Testis (tissue), 3 donors: Measurements from ENCODE around the gene DYTN. TPM values are rescaled to one million over a fixed set of nuclear protein-coding genes. Genes with fewer than 3 reads are reported as not detected.

Experiments used
- DNase-seq: peaks from one replicate; pipeline ENCODE4 v3.0.0-alpha.2; 2019
- H3K27ac ChIP-seq, 2 donors: fragments of 200-600 bp; sonication (generic); one replicate each; pipeline ENCODE4 v1.5.1; 2019
- H3K27me3 ChIP-seq: fragments of 200-600 bp; sonication (generic); one replicate; pipeline ENCODE4 v1.5.1; 2019
- H3K36me3 ChIP-seq: fragments of 200-600 bp; sonication (generic); one replicate; pipeline ENCODE4 v1.5.1; 2017; ENCODE audit warnings: low read depth; ENCODE audit errors: missing control alignments
- H3K4me1 ChIP-seq: fragments of 200-600 bp; sonication (generic); one replicate; pipeline ENCODE4 v1.5.1; 2019
- H3K4me3 ChIP-seq, 2 donors: fragments of 200-600 bp; sonication (generic); one replicate each; pipeline ENCODE4 v1.5.1; 2017 to 2019
- H3K9me3 ChIP-seq: fragments of 200-600 bp; sonication (generic); one replicate; pipeline ENCODE4 v1.5.1; 2017
- POLR2A ChIP-seq: fragments of 450-650 bp; IDR thresholded peaks from one replicate; pipeline ENCODE4 v1.6.1; 2017; ENCODE audit warnings: antibody characterized with exemption, mild to moderate bottlenecking, moderate library complexity
- WGBS, 2 donors: methylation state at CpG; one replicate each; pipeline ENCODE4 v1.1.5; 2018; 5-methylcytosine and 5-hydroxymethylcytosine counted together
- intact Hi-C: fragments of 100-400 bp; cut with DNase I; formaldehyde crosslinking; loops from one replicate; pipeline ENCODE4 v1.15.1; 2023; ENCODE audit warnings: low total_unique reads
- polyA plus RNA-seq: library from polyadenylated mRNA; stranded (reverse); fragments of 350-450 nt; fragmentation: Illumina TruSeq; extraction: RNeasy Lipid Tissue Mini Kit (QIAGEN cat#74804); gene quantifications from one replicate; pipeline ENCODE4 v1.2.3, GENCODE V29; 2014; ENCODE audit warnings: low read depth, low replicate concordance; ENCODE audit not compliant: insufficient read depth
- small RNA-seq, 2 donors: library from RNA; depleted of rRNA; stranded (forward); fragments of <200 nt; gene quantifications; one replicate each; pipeline ENCODE3, GENCODE V24; 2016
- total RNA-seq, 2 donors: library from RNA; depleted of rRNA; stranded (reverse); fragments of >200 nt; gene quantifications; one replicate each; pipeline ENCODE4 v1.2.3, GENCODE V29; 2016
- TF ChIP-seq, protein P1 (sequence below), 3 experiments: fragments of 450-650 bp in 2 of 3; fragments of 200-600 bp in 1 of 3; sonication (generic) in 1 of 3; IDR thresholded peaks; one replicate each; pipeline ENCODE4 v1.5.1; 2016 to 2019; ENCODE audit warnings: antibody characterized with exemption in 3 of 3, mild to moderate bottlenecking in 2 of 3, moderate library complexity in 1 of 3

DYTN gene
- total and polyA plus RNA-seq, 3 donors from 2014 or later = 0.19 to 3.1 TPM; not detected in 1

DNA sequence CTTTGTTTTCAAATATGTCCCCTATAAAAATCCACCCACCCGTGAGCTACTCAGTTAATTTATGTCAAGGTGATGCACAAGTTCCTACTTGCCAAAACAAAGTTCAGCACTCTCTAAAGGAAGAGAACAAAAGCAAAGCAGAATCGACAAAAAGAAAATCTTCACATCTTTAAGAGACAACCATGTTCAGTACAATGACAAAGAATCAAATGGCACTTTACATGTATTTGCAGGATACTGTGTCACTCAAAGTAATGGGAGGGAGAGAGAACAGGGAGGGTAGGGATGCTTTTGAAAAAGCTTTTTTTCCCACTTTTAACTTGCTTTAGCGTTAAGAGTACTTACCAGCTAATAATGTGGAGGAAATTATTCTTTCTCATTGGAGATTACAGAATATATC lies 115.0 kb downstream of the DYTN start:
- TF ChIP-seq, protein P1, sequence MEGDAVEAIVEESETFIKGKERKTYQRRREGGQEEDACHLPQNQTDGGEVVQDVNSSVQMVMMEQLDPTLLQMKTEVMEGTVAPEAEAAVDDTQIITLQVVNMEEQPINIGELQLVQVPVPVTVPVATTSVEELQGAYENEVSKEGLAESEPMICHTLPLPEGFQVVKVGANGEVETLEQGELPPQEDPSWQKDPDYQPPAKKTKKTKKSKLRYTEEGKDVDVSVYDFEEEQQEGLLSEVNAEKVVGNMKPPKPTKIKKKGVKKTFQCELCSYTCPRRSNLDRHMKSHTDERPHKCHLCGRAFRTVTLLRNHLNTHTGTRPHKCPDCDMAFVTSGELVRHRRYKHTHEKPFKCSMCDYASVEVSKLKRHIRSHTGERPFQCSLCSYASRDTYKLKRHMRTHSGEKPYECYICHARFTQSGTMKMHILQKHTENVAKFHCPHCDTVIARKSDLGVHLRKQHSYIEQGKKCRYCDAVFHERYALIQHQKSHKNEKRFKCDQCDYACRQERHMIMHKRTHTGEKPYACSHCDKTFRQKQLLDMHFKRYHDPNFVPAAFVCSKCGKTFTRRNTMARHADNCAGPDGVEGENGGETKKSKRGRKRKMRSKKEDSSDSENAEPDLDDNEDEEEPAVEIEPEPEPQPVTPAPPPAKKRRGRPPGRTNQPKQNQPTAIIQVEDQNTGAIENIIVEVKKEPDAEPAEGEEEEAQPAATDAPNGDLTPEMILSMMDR (IDR thresholded peaks at IDR 0.05) = no peak
- TF ChIP-seq POLR2A = no peak
- intact Hi-C loops = no loop called here
- DNase-seq = no peak

More for the DNA sequence above, 115.0 kb downstream of the DYTN start:
- H3K4me3 ChIP-seq = no peak overlapping the region
- no peaks in the 10 kb centered on the region for H3K27me3 ChIP-seq
- 89 to 92% methylated on average over 3 of the region's 3 CpGs for WGBS, 2 donors
- no peaks in the 10 kb centered on the region for H3K4me1 ChIP-seq
- H3K9me3 ChIP-seq = no peaks in the 10 kb centered on the region
- no peak overlapping the region for H3K27ac ChIP-seq
- H3K36me3 ChIP-seq = no peaks in the 10 kb centered on the region

Small RNA genes lying within 50 kb of the gene (small RNA-seq; reads per million reads assigned to genes)
- 0 reads per million in 2 donors for gene RF00019

Other genes starting within 250 kb of the DYTN start
- not detected for gene FAM237A, start 75.9 kb downstream of the DYTN start, total RNA-seq
- 3.7 TPM for gene FAM237A, start 75.9 kb downstream of the DYTN start, polyA plus RNA-seq
- gene MDH1B, start 46.9 kb upstream of the DYTN start, total RNA-seq = 10 to 100 TPM; 16.7 to 29.0 TPM
- gene MDH1B, start 46.9 kb upstream of the DYTN start, polyA plus RNA-seq = 86.6 TPM
- 10 to 100 TPM; 25.0 to 28.3 TPM for gene FASTKD2, start 47.2 kb upstream of the DYTN start, total RNA-seq
- gene FASTKD2, start 47.2 kb upstream of the DYTN start, polyA plus RNA-seq = 15.5 TPM
- under 1 TPM; 0.43 to 0.71 TPM for gene CPO, start 221.1 kb upstream of the DYTN start, total RNA-seq
- gene CPO, start 221.1 kb upstream of the DYTN start, polyA plus RNA-seq = 0.90 TPM